ENCODE data around the gene SLC22A16. TPM values are rescaled to one million over a fixed set of nuclear protein-coding genes. Genes with fewer than 3 reads are reported as not detected.
"Not testable (repeated sequence)": the region's sequence is repeated elsewhere in the genome, so short reads cannot be mapped to it uniquely, and the experiment has no call there.

The SLC22A16 gene, protein sequence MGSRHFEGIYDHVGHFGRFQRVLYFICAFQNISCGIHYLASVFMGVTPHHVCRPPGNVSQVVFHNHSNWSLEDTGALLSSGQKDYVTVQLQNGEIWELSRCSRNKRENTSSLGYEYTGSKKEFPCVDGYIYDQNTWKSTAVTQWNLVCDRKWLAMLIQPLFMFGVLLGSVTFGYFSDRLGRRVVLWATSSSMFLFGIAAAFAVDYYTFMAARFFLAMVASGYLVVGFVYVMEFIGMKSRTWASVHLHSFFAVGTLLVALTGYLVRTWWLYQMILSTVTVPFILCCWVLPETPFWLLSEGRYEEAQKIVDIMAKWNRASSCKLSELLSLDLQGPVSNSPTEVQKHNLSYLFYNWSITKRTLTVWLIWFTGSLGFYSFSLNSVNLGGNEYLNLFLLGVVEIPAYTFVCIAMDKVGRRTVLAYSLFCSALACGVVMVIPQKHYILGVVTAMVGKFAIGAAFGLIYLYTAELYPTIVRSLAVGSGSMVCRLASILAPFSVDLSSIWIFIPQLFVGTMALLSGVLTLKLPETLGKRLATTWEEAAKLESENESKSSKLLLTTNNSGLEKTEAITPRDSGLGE
- total RNA-seq = not detected in 2 replicates

DNA sequence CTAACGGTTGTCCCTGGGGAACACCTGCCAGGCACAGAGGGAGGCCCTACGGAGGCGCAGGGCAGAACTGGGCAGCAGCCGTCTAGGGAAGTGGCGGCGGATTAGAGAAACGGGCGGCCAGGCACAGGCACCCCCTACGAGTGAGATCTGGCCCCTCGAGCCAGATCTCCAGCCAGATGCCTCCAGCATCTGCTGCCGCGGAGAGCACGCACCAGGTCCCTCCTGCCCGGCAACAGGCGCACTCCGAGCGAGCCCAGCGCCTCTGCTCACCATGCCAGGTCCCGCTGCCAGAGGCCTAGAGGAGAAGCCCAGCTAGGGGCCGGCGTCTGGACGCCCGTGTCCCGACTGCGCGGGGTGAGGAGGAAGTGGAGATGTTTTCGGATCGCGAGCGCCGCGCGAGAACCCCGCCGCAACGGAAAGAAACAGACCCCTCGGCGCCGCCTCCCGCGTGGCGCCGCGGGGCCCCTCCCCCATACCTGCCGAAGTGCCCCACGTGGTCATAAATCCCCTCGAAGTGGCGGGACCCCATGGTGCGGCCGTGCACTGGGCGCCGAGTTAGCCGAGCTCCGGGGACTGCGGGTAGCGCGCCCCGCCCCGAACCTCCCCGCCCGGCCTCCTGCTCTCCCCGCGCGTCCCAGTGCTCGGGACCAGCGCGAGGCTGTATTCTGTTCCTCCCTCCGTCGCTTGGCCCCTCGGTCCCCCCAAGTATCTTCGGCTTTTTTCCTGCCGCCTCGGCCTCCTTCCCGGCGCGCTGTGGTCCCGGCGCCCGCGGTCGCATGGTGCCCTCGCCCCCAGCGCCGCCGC lies at the start of gene SLC22A16:
Gene SLC22A16 (minus strand): TSS at position 568 of the 804 bp plus-strand sequence. CDS start 39 bp downstream, at position 529.
- intact Hi-C loops (cut with micrococcal nuclease) = no loop called here

DNA sequence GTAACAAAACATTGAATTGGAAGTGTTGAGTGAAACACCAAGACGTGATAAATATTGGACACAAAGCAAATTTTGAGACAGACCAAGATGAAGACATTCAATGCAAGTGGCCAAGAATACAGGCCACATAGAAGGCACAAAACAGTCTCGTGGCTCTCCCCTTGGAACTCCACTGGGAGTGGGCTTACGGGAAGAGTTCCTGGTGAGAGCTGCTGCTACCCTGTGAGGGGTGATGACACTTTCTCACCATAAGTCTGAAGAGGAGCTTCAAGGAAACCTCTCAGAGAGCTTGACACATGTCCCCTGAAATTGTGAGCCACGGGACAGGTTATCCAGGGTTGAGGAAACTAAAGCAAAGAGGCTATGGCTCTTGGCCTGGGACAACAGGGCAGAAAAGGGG lies 48.6 kb upstream of the SLC22A16 start:
- intact Hi-C loops (cut with micrococcal nuclease) = no loop called here

DNA sequence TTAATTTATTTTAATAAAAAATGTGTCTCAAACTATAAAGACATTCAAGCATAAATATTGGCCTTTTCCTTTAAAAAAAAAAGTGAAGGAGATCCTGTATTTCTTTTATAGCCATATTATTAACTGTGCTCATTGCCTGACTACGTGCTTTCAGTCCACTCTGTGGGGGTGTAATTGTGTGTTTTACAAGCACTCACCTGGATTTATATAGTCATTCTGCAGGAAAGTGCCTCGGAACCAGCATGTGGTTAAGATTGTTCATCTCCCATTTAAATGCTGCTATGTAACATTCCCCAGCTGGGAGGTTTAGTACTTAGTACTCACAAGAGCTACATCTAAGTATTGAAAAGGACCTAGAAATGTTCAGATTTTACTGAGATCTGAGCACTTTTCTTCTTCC lies 47.9 kb upstream of the SLC22A16 start:
- intact Hi-C loops (cut with micrococcal nuclease) = no loop called here

DNA sequence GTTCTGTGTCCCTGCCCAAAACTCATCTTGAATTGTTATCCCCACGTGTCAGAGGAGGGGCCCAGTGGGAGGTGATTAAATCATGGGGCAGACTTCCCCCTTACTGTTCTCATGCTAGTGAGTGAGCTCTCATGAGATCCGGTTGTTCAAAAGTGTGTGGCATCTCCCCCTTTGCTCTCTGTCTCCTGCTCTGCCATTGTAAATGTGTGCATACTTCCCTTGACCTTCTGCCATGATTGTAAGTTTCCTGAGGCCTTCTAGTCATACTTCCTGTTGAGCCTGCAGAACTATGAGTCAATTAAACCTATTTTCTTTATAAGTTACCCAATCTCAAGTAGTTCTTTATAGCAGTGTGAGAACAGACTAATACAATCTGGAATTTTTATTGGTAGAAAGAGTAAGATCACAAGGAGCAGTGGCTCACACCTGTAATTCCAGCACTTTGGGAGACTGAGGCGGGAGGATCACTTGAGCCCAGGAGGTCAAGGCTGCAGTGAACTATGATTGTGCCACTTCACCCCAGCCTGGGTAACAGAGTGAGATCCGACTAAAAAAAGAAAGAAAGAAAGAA lies 47.1 kb upstream of the SLC22A16 start:
- intact Hi-C loops (cut with micrococcal nuclease) = no loop called here

DNA sequence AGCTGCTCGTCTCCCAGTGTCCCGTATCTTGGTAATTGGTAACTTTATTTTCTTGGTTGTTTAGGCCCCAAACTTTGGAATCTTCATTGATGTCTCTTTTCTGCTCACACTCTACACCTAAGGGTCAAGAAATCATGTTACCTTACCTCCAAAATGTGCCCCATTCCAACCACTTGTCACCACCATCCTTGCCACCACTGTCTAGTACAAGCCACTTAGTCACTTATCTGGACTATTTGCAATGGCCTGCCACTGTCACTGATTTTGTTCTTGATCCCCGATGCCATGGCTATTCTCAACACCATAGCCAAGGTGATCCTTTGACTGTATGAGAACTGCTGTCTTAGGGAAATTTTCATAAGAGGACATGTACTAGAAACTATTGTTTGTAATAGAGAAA lies 46.0 kb upstream of the SLC22A16 start:
- intact Hi-C loops (cut with micrococcal nuclease) = no loop called here

DNA sequence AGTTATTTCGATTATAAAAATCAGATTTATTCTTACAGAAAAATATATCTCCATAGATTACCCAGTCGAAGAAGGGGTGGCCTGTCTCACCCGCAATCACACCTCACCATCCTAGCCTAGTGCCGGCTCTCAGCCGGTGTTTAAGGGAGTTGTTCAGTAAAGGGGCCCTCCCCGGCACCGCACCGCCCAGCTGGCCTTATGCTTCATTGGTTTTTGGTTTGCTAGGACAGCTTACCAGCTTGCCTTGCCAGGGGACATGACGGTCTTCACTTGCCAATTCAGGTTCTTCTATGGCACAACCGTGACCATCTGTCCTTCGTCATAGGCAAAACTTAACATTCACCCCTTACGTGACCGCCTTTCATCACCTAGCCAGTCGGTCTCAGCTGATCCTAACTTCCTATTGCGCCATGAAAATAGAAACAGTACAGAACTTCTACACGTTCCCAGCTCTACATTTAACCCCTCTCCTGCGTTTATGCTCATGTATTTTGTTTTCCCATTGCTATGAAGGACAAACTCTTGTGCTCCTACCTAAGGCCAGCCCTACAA lies 44.7 kb upstream of the SLC22A16 start:
- intact Hi-C loops (cut with micrococcal nuclease) = no loop called here

DNA sequence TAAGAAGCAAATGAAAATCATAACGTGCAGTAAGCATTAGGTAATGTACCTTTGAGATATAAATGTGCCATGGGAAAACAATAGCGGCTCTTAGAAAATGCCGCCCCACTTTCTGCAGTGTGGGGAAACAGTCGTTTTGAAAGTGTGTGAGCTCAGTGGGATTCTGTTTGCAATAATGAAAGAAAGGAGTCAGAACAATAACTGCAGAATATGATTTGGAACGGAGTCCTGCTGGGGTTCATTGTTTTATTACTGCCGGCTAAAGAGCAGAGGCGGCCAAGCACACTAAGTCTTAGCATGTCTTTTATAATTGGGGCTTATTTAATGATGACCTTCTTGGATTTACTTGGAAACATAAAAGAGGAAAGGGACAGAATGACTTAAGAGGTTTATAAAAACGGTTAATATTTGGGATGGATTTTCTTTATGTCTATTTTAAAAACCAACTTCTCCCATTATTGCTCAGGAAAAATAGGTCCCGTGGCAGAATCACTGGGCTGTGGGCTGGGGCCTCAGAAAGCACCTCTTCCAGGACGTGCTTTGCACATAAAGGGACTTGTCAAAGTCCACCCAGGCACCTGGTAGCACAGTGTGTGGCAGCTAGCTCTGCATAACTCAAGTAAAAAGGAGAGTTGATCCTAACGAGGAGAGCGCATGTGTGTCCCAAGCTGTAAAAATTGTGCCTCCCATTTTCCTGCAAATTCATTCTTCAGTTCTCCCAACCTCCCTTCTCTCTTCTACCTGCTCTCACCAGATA lies 44.0 kb upstream of the SLC22A16 start:
- intact Hi-C loops (cut with micrococcal nuclease) = no loop called here

DNA sequence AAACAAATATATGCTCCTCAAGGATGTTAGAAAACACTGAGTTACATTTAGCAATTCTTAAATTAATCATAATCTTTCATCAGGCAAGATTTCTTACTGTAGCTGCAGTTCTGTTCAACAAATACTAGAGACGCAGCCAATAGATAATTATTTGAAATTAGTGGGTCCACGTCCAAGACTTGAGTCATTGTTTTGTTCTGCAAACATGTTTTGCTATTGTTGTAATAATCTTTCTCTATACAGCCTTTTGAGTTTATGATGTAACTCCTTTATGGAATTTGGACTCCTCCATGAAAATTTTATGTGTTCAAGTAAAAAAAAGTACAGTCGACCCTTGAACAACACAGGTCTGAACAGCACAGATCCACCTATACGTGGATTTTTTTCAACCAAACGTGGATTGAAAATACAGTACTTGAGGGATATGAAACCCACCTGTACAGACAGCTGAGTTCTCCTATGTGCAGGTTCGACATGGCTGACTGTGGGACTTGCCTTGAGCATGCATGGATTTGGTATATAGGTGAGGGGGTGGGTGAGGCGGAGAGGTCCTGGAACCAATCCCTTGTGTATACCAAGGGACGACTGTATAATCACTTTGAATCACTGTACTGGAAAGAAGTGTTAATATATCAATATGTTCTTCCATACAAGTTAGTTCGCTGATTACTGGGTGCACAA lies 41.3 kb upstream of the SLC22A16 start:
- intact Hi-C loops (cut with micrococcal nuclease) = no loop called here

DNA sequence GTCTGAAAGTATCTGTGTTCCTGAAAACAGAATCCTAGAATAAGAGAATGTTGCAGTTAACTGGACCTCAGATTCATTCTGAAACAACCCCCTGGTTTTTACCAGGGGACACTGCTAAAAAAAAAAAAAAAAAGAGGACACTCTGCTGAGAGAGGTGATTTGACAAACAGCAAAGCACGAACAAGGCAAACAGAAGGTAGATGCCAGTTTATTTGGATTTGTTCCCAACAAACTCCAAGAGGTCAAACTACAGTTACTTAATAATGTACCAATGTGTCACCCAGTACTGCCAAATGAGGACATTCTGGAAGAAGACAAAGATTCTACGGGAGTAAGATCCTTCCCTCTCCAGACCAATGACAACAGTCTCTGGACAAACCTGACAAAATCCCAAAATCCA lies 40.6 kb upstream of the SLC22A16 start:
- intact Hi-C loops (cut with micrococcal nuclease) = no loop called here

DNA sequence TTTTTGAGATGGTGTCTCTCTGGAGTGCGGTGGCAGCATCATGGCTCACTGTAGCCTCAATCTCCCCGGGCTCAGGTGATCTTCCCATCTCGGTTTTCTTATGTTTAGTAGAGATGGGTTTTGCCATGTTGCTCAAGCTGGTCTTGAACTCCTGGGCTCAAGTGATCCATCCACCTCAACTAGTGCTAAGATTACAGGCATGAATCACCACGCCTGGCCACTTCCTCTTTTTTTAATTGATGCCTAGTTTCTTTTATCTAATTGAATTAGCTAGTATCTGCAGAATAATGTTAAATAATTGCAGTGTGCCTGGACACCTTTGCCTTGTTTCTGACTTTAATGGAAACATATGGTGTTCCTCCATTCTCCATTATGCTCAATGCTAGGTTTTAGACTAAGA lies 38.4 kb upstream of the SLC22A16 start:
- intact Hi-C loops (cut with micrococcal nuclease) = no loop called here

DNA sequence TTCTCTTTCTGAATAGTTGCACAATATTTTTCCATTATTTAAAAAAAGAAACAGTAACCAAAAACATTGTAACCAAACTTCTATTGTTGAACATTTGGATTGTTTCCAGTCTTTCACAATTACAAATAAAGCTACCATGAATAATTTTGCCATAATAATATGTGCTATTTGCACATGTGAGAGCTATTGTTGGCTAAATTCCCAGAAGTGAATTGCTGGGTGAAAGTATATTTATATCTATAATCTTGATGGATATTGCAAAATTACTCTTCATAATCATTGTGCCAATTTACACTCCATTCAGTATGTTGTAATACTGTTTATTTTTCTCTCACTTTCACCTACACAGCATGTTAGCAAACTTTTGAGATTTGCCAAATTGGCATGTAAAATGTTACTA lies 36.6 kb upstream of the SLC22A16 start:
- intact Hi-C loops (cut with micrococcal nuclease) = no loop called here

DNA sequence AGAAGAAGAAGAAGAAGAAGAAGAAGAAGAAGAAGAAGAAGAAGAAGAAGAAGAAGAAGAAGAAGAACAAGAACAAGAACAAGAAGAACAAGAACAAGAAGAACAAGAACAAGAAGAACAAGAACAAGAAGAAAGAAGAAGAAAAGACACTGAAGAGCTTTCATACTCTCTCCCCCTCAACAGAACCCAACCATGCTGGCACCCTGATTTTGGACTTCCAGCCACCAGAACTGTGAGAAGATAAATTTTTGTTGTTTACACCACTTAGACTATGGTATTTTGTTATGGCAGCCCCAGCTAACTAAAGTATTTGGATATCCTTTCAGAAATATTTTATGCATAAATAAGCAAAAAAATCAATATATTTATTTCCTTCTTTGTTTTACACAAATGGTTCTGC lies 36.1 kb upstream of the SLC22A16 start:
- intact Hi-C loops (cut with micrococcal nuclease) = not testable (repeated sequence)

DNA sequence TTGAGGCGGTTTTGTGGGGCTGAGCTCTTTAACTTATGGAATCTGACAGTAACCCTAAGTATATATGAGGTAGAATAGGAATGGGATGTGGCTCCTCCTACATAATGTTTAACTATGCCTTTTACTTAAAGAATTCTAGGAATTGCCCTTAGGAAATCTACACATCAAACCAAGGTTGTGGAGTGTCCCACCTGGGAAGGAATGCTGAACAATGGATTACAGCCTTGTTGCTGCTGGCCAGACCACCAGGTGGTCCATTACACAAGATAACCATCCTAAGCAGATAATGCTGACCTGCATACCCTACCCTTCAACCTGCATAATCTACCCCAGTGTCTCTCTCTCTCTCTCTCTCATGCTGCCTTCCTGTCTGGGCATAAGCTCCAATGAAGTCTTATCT lies 35.0 kb upstream of the SLC22A16 start:
- intact Hi-C loops (cut with micrococcal nuclease) = no loop called here

DNA sequence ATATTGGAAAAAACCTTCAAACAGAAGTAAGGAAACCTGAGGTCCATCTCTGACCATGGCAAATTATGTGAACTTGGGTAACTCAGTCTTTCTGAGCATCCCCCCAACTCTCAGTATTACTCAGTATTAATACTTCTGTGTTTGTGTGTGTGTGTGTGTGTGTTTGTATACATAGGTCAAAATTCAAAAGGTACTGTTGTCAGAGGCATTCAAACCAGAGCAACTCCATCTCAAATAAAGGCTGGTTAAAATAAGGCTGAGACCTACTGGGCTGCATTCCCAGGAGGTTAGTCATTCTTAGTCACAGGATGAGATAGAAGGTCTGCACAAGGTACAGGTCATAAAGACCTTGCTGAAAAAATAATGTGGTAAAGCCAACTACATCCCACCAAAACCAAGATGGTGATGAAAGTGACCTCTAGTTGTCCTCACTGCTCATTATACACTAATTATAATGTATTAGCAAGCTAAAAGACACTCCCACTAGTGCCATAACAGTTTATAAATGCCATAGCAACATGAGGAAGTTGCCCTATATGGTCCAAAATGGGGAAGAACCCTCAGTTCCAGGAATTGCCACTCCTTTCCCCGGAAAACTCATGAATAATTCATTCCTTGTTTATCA lies 33.3 kb upstream of the SLC22A16 start:
- intact Hi-C loops (cut with micrococcal nuclease) = no loop called here

DNA sequence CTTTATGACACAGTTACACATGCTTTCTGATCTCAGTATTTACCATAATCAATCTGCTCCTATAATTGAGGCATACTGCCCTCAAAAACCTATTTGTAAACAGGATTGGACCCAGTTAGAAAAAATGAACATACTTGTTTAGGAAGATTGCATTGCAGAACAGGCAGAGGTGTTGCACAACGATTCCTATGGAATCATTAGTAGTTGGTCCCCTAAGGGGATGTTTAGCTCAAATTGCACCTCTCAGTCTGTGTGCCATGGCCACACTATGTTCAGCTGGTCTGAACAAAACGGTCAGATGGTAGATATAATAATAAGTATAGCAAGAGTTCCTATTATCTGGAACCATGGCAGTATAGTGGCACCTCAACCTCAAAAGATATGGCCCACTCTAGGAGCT lies 28.5 kb upstream of the SLC22A16 start:
- intact Hi-C loops (cut with micrococcal nuclease) = not testable (repeated sequence)

DNA sequence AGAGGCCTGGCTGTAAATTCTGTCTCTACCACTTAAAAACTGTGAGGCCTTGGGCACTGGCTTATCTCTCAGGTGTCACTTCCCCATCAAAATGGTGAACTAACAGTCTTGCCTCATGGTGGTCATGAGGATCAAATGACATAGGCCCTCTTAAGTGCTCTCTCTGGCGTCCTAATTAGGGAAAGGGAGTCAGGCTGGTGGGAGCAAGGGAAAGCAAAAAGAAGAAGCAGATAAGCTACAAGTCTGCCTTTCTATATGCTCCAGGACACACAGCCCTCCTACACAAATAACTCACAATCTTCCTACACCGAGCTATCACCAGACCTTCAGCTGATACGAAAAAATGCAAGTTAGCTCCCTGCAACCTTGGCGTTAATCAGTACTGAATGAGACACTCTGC lies 19.5 kb upstream of the SLC22A16 start:
- intact Hi-C loops (cut with micrococcal nuclease) = no loop called here

DNA sequence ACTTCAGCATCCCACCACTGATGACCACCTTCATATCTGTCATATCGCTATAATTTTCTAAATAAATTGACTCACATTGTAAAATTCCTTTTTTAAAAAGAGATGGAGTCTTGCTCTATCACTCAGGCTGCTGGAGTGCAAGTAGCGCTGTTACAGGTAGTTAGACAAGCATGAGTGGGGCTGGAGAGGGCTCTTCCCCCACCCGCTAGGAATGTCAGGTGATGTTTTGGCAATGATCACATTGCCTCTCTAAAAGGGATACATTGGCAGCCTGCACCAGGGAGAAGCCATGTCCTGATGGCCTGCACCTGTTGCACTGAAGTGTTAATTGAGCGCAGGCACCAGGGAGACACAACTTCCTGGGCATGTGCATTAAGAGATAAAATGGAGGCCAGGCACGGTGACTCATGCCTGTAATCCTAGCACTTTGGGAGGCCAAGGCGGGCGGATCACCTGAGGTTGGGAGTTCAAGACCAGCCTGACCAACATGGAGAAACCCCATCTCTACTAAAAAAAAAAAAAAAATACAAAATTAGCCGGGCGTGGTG lies 16.9 kb upstream of the SLC22A16 start:
- intact Hi-C loops (cut with micrococcal nuclease) = no loop called here

DNA sequence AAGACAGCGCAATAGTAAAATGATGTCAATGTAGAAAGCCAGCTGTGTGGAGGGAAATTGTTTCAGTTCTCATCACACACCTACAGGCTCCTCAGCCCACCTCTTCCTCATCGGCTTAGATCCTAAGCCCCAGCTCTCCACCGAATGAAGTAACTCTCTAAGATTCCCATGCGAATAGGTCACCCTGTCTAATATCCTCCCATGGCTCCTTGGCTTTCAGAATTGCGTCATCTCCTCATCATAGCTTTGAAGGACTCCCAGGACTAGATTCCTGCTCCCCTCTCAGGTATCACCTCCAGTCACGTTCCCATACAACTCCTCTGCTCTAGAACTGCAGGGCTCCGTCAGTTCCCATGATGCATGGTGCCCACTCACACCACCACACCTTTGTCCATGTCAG lies 16.2 kb upstream of the SLC22A16 start:
- intact Hi-C loops (cut with micrococcal nuclease) = no loop called here

DNA sequence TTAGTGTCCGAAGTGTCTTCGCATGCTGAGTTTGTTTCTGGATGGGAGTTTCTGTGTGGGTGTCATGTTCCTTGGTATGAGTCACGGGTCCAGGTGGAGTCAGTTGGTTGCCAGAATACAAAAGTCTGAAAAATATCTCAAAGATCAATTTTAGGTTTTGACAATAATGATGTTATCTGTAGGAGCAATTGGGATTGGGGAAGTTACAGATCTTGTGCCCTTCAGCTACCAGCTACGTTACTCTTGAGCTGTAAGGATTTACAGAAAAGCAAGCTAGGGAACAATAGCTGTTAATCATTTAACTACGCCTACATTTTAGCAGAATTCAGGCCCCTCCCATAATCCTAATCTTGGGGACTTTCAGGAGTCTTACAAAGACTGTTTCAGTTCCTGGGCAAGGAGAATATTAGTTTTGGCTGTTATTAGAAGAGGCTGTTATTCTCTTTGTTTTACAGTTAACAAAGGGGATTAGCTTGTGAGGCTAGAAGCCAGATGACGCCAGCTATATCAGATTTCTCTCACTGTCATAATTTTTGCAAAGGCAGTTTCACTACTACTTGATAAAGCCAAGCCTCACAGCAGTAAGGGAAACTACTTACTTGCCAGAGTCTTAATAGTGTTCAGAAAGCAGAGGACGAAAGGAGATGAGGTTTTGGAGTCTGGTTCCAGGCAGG lies 15.4 kb upstream of the SLC22A16 start:
- intact Hi-C loops (cut with micrococcal nuclease) = no loop called here
